Upper lobe of left lung (tissue), 6 donors: ENCODE data around the gene MICAL2. TPM values are rescaled to one million over a fixed set of nuclear protein-coding genes. Genes with fewer than 3 reads are reported as not detected.

Experiments used
- ATAC-seq, 2 donors: fragments of 200-7000 bp; cut with Tn5 transposase; one replicate each; pipeline ENCODE4 v1.9.1; 2022; ENCODE audit warnings: mild to moderate bottlenecking in 2 of 2, moderate library complexity in 2 of 2; ENCODE audit not compliant: low FRiP score in 2 of 2
- DNase-seq, 2 donors: peaks; one replicate each; pipeline ENCODE4 v3.0.0-alpha.2; 2019 to 2020
- H3K27ac ChIP-seq, 4 donors: fragments of 200-600 bp; sonication (generic); one replicate each; pipeline ENCODE4 v1.5.1; 2016 to 2019
- H3K27me3 ChIP-seq, 4 donors: fragments of 200-600 bp; sonication (generic); one replicate each; pipeline ENCODE4 v1.5.1; 2017 to 2019
- H3K36me3 ChIP-seq, 4 donors: fragments of 200-600 bp; sonication (generic); one replicate each; pipeline ENCODE4 v1.5.1; 2016 to 2019
- H3K4me1 ChIP-seq, 4 donors: fragments of 200-600 bp; sonication (generic); one replicate each; pipeline ENCODE4 v1.5.1; 2018 to 2019
- H3K4me3 ChIP-seq, 4 donors: fragments of 200-600 bp; sonication (generic); one replicate each; pipeline ENCODE4 v1.5.1; 2017 to 2019; ENCODE audit warnings: mild to moderate bottlenecking in 2 of 4, moderate library complexity in 1 of 4
- H3K9me3 ChIP-seq, 4 donors: fragments of 200-600 bp; sonication (generic); one replicate each; pipeline ENCODE4 v1.5.1; 2018 to 2019
- EP300 ChIP-seq, 4 donors: sonication (generic); formaldehyde crosslinking; IDR thresholded peaks; one replicate each; pipeline ENCODE4 v1.5.1; 2017; ENCODE audit warnings: antibody characterized with exemption in 4 of 4, control low read depth in 2 of 4
- POLR2A ChIP-seq, 4 donors: fragments of 450-650 bp; IDR thresholded peaks; one replicate each; pipeline ENCODE4 v1.5.1; 2016 to 2017; ENCODE audit warnings: antibody characterized with exemption in 4 of 4, mild to moderate bottlenecking in 2 of 4
- POLR2AphosphoS5 ChIP-seq, 2 donors: sonication (generic); formaldehyde crosslinking; IDR thresholded peaks; one replicate each; pipeline ENCODE4 v1.5.1; 2017; ENCODE audit warnings: antibody characterized with exemption in 2 of 2
- WGBS, 2 donors: methylation state at CpG; one replicate each; pipeline ENCODE4 v1.1.5; 2017 to 2018; 5-methylcytosine and 5-hydroxymethylcytosine counted together
- total RNA-seq, 6 donors: library from RNA; depleted of rRNA in 4 of 6; stranded (reverse); fragments of >200 nt in 4 of 6; gene quantifications; one replicate each; pipeline versions ENCODE4 v1.1.0 to v1.2.1, GENCODE V29; 2016 to 2021
- TF ChIP-seq, protein P1 (sequence below), 6 experiments: fragments of 450-650 bp in 4 of 6; fragments of 200-600 bp in 2 of 6; sonication (generic) in 2 of 6; IDR thresholded peaks; one replicate each; pipeline ENCODE4 v1.5.1; 2016 to 2019; ENCODE audit warnings: antibody characterized with exemption in 6 of 6
- donor health status: DM: no; HTN: no; CAD: no; lungs with moderate emphysema.
- donor health status: DM: no; HTN: yes; CAD: no; lungs with severe emphysema.

The MICAL2 gene
- total RNA-seq, 6 donors from 2014 or later, result 138 to 327 (median 175) TPM

GRCh38 chr11:12232817-12233601 is 122.6 kb downstream of the MICAL2 start:
- ATAC-seq, result peak in 1 of 2 donors; percentile 5
- Histone ChIP-seq H3K36me3 (peaks cover 6 to 32% (median 14%) of the 10 kb centered on the region in 4 donors), H3K27me3 (no peaks in the 10 kb centered on the region), H3K27ac (peak overlapping the region in 3 of 4 donors; percentile 27 to 44 (median 40)), H3K9me3 (no peaks in the 10 kb centered on the region), H3K4me1 (peaks cover 2 to 38% (median 30%) of the 10 kb centered on the region in 4 donors), H3K4me3 (no peak overlapping the region)
- WGBS, 2 donors, result 63 to 79% methylated on average over 4 of the region's 4 CpGs
- DNase-seq, result no peak
- TF ChIP-seq EP300 (IDR thresholded peaks at IDR 0.05), result no peak
- no peak for TF ChIP-seq POLR2AphosphoS5 (IDR thresholded peaks at IDR 0.05)
- TF ChIP-seq POLR2A (IDR thresholded peaks at IDR 0.05), result no peak

GRCh38 chr11:12233602-12233925 is 123.2 kb downstream of the MICAL2 start:
- Histone ChIP-seq H3K36me3 (peaks cover 6 to 28% (median 13%) of the 10 kb centered on the region in 4 donors), H3K4me1 (peaks cover 2 to 41% (median 30%) of the 10 kb centered on the region in 4 donors), H3K27me3 (no peaks in the 10 kb centered on the region), H3K4me3 (no peak overlapping the region), H3K9me3 (no peaks in the 10 kb centered on the region), H3K27ac (peak overlapping the region; percentile 27 to 44 (median 38))
- DNase-seq (no peak), ATAC-seq (no peak)
- 68 to 69% methylated on average over 1 of the region's 1 CpG for WGBS, 2 donors
- no peak for TF ChIP-seq POLR2A (IDR thresholded peaks at IDR 0.05)
- TF ChIP-seq EP300 (IDR thresholded peaks at IDR 0.05), result no peak
- TF ChIP-seq, protein P1, sequence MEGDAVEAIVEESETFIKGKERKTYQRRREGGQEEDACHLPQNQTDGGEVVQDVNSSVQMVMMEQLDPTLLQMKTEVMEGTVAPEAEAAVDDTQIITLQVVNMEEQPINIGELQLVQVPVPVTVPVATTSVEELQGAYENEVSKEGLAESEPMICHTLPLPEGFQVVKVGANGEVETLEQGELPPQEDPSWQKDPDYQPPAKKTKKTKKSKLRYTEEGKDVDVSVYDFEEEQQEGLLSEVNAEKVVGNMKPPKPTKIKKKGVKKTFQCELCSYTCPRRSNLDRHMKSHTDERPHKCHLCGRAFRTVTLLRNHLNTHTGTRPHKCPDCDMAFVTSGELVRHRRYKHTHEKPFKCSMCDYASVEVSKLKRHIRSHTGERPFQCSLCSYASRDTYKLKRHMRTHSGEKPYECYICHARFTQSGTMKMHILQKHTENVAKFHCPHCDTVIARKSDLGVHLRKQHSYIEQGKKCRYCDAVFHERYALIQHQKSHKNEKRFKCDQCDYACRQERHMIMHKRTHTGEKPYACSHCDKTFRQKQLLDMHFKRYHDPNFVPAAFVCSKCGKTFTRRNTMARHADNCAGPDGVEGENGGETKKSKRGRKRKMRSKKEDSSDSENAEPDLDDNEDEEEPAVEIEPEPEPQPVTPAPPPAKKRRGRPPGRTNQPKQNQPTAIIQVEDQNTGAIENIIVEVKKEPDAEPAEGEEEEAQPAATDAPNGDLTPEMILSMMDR (IDR thresholded peaks at IDR 0.05), result no peak
- TF ChIP-seq POLR2AphosphoS5 (IDR thresholded peaks at IDR 0.05), result no peak

GRCh38 chr11:12234221-12234620 is 123.8 kb downstream of the MICAL2 start:
- Histone ChIP-seq H3K9me3 (no peaks in the 10 kb centered on the region), H3K4me3 (no peak overlapping the region), H3K4me1 (peaks cover 2 to 42% (median 24%) of the 10 kb centered on the region in 4 donors), H3K36me3 (peaks cover 6 to 23% (median 9%) of the 10 kb centered on the region in 4 donors), H3K27me3 (no peaks in the 10 kb centered on the region), H3K27ac (peak overlapping the region; percentile 27 to 44 (median 38))
- TF ChIP-seq, protein P1 (IDR thresholded peaks at IDR 0.05), result no peak
- TF ChIP-seq POLR2A (IDR thresholded peaks at IDR 0.05), result no peak
- ATAC-seq (no peak), DNase-seq (no peak)
- WGBS, 2 donors, result 52% methylated on average over 1 of the region's 1 CpG

DNA sequence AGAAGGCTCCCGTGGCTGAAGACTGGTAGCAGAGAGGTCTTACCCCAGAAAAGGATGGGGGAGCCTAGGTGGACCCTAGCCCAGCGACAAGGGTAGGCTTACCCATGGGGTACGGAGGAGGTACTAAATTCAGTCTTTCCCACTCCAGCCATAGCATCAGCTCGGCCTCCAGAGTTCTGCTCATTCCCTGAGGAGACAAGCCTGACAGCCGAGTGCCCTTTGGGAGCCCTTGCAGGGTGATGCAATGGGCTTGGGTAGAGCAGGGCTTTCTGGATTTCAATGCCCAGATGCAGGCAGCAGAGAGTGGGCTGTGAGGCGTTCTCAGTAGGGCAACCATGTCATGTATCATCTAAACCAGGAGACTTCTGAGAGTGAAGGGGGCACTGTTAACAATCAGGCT is 124.7 kb downstream of the MICAL2 start:
- DNase-seq, result no peak
- no peak for ATAC-seq
- Histone ChIP-seq H3K9me3 (no peaks in the 10 kb centered on the region), H3K4me3 (no peak overlapping the region), H3K27ac (peak overlapping the region in 3 of 4 donors; percentile 40 to 83 (median 58)), H3K4me1 (peaks cover 7 to 40% (median 20%) of the 10 kb centered on the region in 4 donors), H3K27me3 (no peaks in the 10 kb centered on the region), H3K36me3 (peaks cover 6 to 29% (median 10%) of the 10 kb centered on the region in 4 donors)
- WGBS, 2 donors, result 88 to 97% methylated on average over 4 to 6 of the region's 6 CpGs
- TF ChIP-seq, protein P1 (IDR thresholded peaks at IDR 0.05), result no peak
- TF ChIP-seq EP300 (IDR thresholded peaks at IDR 0.05) (no peak), POLR2A (IDR thresholded peaks at IDR 0.05) (no peak), POLR2AphosphoS5 (IDR thresholded peaks at IDR 0.05) (no peak)

DNA sequence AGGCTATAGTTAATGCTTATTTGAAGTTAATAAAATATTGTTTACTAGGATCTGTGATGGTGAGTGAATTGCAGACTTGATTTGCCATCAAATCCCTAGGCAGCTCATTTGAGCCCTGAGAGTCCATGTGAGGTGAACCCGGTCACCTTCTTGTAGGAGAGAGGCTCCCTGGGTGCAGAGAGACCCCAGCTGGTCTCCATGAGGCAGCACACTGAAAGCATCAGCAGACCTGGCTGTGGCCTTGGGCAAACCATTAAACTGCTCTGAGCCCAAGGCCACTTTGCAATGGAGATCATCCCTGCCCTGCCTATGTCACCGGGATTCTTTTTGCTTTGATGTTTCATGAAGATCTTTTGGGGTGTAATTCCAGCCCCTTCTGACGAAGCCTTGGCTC is 125.2 kb downstream of the MICAL2 start:
- Histone ChIP-seq H3K36me3 (peaks cover 6 to 30% (median 12%) of the 10 kb centered on the region in 4 donors), H3K27me3 (no peaks in the 10 kb centered on the region), H3K27ac (peak overlapping the region; percentile 7 to 83 (median 64)), H3K4me1 (peaks cover 7 to 43% (median 22%) of the 10 kb centered on the region in 4 donors), H3K9me3 (no peaks in the 10 kb centered on the region), H3K4me3 (no peak overlapping the region)
- TF ChIP-seq, protein P1 (IDR thresholded peaks at IDR 0.05), result no peak
- TF ChIP-seq EP300 (IDR thresholded peaks at IDR 0.05), result no peak
- TF ChIP-seq POLR2AphosphoS5 (IDR thresholded peaks at IDR 0.05), result no peak
- TF ChIP-seq POLR2A (IDR thresholded peaks at IDR 0.05), result no peak
- ATAC-seq (no peak), DNase-seq (no peak)
- WGBS, 2 donors, result 82 to 85% methylated on average over 3 of the region's 3 CpGs
